ENCODE measurements around the gene RACGAP1. TPM values are rescaled to one million over a fixed set of nuclear protein-coding genes. Genes with fewer than 3 reads are reported as not detected.

Gene RACGAP1
- total and polyA plus RNA-seq, 2 of the 8 experiments (the other 6 are each of a cell fraction or from before 2014, with no cell fraction given) = 18.0 to 66.3 TPM

DNA sequence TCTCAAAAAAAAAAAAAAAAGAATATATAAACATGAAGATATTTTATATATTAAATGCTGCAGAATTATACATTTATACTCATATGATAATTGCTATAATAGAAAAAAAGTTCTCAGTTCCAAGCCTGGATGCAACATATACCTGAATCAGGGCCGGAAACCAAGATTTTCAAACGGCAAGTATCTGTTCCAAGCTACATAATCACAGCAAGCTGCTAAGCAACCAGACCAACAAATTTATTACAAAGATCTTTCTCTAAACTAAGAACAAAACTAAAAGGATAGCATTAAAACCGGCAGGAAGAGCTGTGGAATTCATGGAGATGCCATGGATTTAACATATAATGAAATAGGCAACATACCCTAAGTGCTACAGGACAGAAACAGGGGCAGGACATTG lies 7.1 kb downstream of the RACGAP1 start (continued):
- no peak for TF ChIP-seq SAP30 (IDR thresholded peaks at IDR 0.05; ENCODE audit: insufficient read depth, insufficient replicate concordance, low read length)
